Nephron (organoid): ENCODE data around the gene VASP.

Experiments
- H3K27ac Mint-ChIP-seq, 3 experiments: 2 replicates each; pipeline ENCODE4 v1.8.0; 2020; ENCODE audit warnings: mixed read lengths in 3 of 3, mild to moderate bottlenecking in 2 of 3, moderate library complexity in 1 of 3
- H3K27me3 Mint-ChIP-seq: 2 replicates; pipeline ENCODE4 v1.8.0; 2021; ENCODE audit warnings: low read depth, mild to moderate bottlenecking, moderate library complexity, mixed read lengths
- H3K36me3 Mint-ChIP-seq: 2 replicates; pipeline ENCODE4 v1.8.0; 2020; ENCODE audit warnings: low read depth, mixed read lengths
- H3K4me1 Mint-ChIP-seq: 2 replicates; pipeline ENCODE4 v1.8.0; 2020; ENCODE audit warnings: mixed read lengths
- H3K4me3 Mint-ChIP-seq, 3 experiments: 2 replicates each; pipeline ENCODE4 v1.8.0; 2020; ENCODE audit warnings: mild to moderate bottlenecking in 3 of 3, mixed read lengths in 3 of 3, moderate library complexity in 2 of 3
- H3K9me3 Mint-ChIP-seq: 2 replicates; pipeline ENCODE4 v1.8.0; 2020; ENCODE audit warnings: mixed read lengths
- CTCF ChIP-seq, 3 experiments: fragments of 200-600 bp; sonication (generic); IDR thresholded peaks; one replicate each; pipeline ENCODE4 v1.5.0; 2021; ENCODE audit warnings: antibody characterized with exemption in 3 of 3; ENCODE audit not compliant: unreplicated experiment in 3 of 3

Gene VASP

DNA sequence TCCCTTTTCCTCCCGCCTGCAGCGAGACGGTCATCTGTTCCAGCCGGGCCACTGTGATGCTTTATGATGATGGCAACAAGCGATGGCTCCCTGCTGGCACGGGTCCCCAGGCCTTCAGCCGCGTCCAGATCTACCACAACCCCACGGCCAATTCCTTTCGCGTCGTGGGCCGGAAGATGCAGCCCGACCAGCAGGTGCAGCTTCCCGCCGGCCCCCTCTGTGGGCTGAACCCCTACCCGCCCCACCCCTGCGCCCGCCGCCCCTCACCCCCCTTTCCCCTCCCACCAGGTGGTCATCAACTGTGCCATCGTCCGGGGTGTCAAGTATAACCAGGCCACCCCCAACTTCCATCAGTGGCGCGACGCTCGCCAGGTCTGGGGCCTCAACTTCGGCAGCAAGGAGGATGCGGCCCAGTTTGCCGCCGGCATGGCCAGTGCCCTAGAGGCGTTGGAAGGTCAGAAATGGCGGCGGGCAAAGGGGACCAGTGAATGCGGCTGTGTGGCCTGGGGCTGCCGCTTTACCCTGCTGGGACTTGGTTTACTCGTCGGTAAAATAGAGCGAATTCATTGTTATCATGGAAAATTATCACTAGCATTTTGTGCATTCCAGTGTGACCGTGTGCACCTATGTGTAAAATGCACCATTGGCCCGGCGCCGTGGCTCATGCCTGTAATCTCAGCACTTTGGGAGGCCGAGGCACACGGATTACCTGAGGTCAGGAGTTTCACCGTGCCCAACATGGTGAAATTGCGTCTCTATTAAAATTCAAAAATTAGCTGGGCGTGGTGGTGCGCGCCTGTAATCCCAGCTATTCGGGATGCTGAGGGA is 10.6 kb downstream of the VASP start:
- no peak overlapping the region for H3K4me3 Mint-ChIP-seq
- H3K36me3 Mint-ChIP-seq: peaks cover 20% of the 10 kb centered on the region
- H3K27me3 Mint-ChIP-seq: no peaks in the 10 kb centered on the region
- H3K9me3 Mint-ChIP-seq: no peaks in the 10 kb centered on the region
- H3K27ac Mint-ChIP-seq: no peak overlapping the region
- peaks cover 7% of the 10 kb centered on the region for H3K4me1 Mint-ChIP-seq
- no peak for TF ChIP-seq CTCF (IDR thresholded peaks at IDR 0.05; ENCODE audit: unreplicated experiment in 3 of 3)

DNA sequence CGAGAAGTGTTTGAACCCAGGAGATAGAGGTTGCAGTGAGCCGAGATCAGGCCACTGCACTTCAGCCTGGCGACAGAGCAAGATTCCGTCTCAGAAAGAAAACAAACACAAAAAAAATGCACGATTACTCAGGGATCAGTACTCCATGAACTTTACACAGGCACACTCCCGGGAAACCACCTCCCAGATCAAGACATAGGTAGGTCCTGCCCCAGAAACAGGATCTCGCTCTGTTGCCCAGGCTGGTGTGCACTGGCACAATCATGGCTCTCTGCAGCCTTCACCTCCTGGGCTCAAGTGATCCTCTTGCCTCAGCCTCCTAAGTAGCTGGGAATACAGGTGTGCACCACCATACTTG is 11.2 kb downstream of the VASP start:
- no peak for TF ChIP-seq CTCF (IDR thresholded peaks at IDR 0.05; ENCODE audit: unreplicated experiment in 3 of 3)
- Mint-ChIP-seq H3K36me3 (peaks cover 21% of the 10 kb centered on the region), H3K4me3 (no peak overlapping the region), H3K27me3 (no peaks in the 10 kb centered on the region), H3K4me1 (peaks cover 7% of the 10 kb centered on the region), H3K27ac (no peak overlapping the region), H3K9me3 (no peaks in the 10 kb centered on the region)

GRCh38 chr19:45522010-45522941 is 15.0 kb downstream of the VASP start:
- Mint-ChIP-seq H3K27me3 (peaks cover 5% of the 10 kb centered on the region), H3K36me3 (peaks cover 34% of the 10 kb centered on the region), H3K4me1 (no peaks in the 10 kb centered on the region), H3K4me3 (no peak overlapping the region), H3K27ac (no peak overlapping the region), H3K9me3 (no peaks in the 10 kb centered on the region)
- no peak for TF ChIP-seq CTCF (IDR thresholded peaks at IDR 0.05; ENCODE audit: unreplicated experiment in 3 of 3)

GRCh38 chr19:45523642-45524256 is 16.5 kb downstream of the VASP start:
- Mint-ChIP-seq H3K4me3 (no peak overlapping the region), H3K27me3 (peaks cover 20% of the 10 kb centered on the region), H3K4me1 (peaks cover 4% of the 10 kb centered on the region), H3K27ac (peak overlapping the region in 1 of 3 experiments; percentile 13), H3K36me3 (peaks cover 27% of the 10 kb centered on the region), H3K9me3 (no peaks in the 10 kb centered on the region)
- peak; percentile 82 to 84 (median 83) for TF ChIP-seq CTCF (IDR thresholded peaks at IDR 0.05; ENCODE audit: unreplicated experiment in 3 of 3)

GRCh38 chr19:45524575-45525129 is 17.4 kb downstream of the VASP start:
- Mint-ChIP-seq H3K36me3 (peaks cover 27% of the 10 kb centered on the region), H3K27ac (no peak overlapping the region), H3K9me3 (no peaks in the 10 kb centered on the region), H3K27me3 (peaks cover 29% of the 10 kb centered on the region), H3K4me1 (peaks cover 4% of the 10 kb centered on the region), H3K4me3 (no peak overlapping the region)
- no peak for TF ChIP-seq CTCF (IDR thresholded peaks at IDR 0.05; ENCODE audit: unreplicated experiment in 3 of 3)
